ENCODE measurements around the gene SMARCB1. TPM values are rescaled to one million over a fixed set of nuclear protein-coding genes. Genes with fewer than 3 reads are reported as not detected.

SMARCB1 gene
- total RNA-seq, 1 experiment from 2014 or later = 136 TPM

DNA sequence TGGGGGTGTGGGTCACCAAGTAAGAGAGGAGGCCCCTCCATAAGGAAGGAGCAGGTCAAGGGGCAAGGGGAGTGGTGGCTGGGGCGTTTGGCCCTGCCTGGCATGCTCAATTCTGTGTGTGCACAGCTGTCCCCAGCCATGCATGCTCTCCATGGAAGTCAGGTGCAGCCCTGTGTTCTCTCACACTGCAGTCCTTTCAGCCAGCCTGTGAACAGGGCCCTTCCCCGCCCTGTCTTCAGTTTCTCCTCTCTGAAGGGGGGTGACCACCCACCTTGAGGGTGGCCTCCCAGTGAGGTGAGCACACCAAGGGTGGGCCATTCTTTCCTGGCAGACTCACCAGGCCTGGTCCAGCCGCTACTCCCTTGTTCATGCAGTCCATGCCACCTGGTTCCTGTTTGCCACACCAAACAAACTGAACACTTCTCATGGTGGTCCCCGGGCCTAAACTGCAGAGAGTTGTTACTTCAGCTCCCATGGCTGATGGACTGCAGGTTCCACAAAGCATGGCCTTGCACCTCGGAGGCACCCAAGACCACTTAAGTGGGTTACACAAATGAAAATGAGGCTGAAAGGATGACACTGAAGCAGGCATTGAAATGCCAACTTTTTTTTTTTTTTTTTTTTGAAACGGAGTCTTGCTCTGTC lies 17.3 kb upstream of the SMARCB1 start:
- H3K4me1 ChIP-seq (ENCODE audit: insufficient read depth, low read length) = no peaks in the 10 kb centered on the region; the same call in 1 of the 2 replicates
- no peak overlapping the region for H3K23ac ChIP-seq (ENCODE audit: insufficient read length, low read depth, low read length)
- no peak overlapping the region for H4K91ac ChIP-seq (ENCODE audit: insufficient read length, low read depth, low read length)
- H3K9ac ChIP-seq (ENCODE audit: extremely low read depth, insufficient read length, low read length) = no peak overlapping the region
- no peaks in the 10 kb centered on the region for H3K9me3 Mint-ChIP-seq
- no peak overlapping the region for H3K56ac ChIP-seq (ENCODE audit: insufficient read length, low read depth, low read length)
- H2BK20ac ChIP-seq (ENCODE audit: low read depth, low read length, poor library complexity, severe bottlenecking) = no peak overlapping the region
- H4K8ac ChIP-seq (replicated peaks; ENCODE audit: insufficient read length, low read depth, low read length) = no peak overlapping the region
- no peak overlapping the region for H3K14ac ChIP-seq (ENCODE audit: insufficient read depth, low read length)
- H3K27me3 Mint-ChIP-seq (ENCODE audit: low read depth) = peaks cover 56% of the 10 kb centered on the region
- H3K23me2 ChIP-seq (ENCODE audit: insufficient read length, low read depth, low read length, poor library complexity, severe bottlenecking) = peaks cover 14% of the 10 kb centered on the region
- H2BK120ac ChIP-seq (ENCODE audit: low read depth, low read length, poor library complexity, severe bottlenecking) = no peak overlapping the region
- no peak overlapping the region for H3K18ac ChIP-seq (ENCODE audit: insufficient read length, low read depth, low read length)
- WGBS (ENCODE audit: extremely low coverage, insufficient read length, low lambda C conversion rate) = no CpG with 5 or more reads among the region's 6 CpGs
- H2BK15ac ChIP-seq (ENCODE audit: low read depth, low read length) = no peak overlapping the region
- DNase-seq = no peak
- H2BK12ac ChIP-seq (ENCODE audit: insufficient read length, low read depth, low read length) = no peak overlapping the region
- H3K9me3 ChIP-seq (ENCODE audit: control insufficient read depth, low read depth, low read length) = no peaks in the 10 kb centered on the region
- peaks cover 15 to 39% of the 10 kb centered on the region in 2 experiments for H3K4me1 Mint-ChIP-seq
- H4K5ac ChIP-seq (ENCODE audit: insufficient read length, low read depth, low read length) = no peak overlapping the region
- H2AK5ac ChIP-seq (ENCODE audit: insufficient read length, low read length) = no peak overlapping the region
- TF ChIP-seq, protein P1, sequence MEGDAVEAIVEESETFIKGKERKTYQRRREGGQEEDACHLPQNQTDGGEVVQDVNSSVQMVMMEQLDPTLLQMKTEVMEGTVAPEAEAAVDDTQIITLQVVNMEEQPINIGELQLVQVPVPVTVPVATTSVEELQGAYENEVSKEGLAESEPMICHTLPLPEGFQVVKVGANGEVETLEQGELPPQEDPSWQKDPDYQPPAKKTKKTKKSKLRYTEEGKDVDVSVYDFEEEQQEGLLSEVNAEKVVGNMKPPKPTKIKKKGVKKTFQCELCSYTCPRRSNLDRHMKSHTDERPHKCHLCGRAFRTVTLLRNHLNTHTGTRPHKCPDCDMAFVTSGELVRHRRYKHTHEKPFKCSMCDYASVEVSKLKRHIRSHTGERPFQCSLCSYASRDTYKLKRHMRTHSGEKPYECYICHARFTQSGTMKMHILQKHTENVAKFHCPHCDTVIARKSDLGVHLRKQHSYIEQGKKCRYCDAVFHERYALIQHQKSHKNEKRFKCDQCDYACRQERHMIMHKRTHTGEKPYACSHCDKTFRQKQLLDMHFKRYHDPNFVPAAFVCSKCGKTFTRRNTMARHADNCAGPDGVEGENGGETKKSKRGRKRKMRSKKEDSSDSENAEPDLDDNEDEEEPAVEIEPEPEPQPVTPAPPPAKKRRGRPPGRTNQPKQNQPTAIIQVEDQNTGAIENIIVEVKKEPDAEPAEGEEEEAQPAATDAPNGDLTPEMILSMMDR (conservative IDR thresholded peaks at IDR 0.05) = no peak
- no peak overlapping the region; a peak in 1 of 5 replicates for H3K4me3 Mint-ChIP-seq
- no peak overlapping the region for H3K4me2 ChIP-seq (ENCODE audit: insufficient read depth, insufficient read length, low read length)
- no peak overlapping the region for H3K27ac Mint-ChIP-seq
- peaks cover 5 to 10% (median 7%) of the 10 kb centered on the region in 3 experiments; a peak in 4 of 7 replicates for H3K36me3 Mint-ChIP-seq (ENCODE audit: insufficient read depth in 1 of 3, low read depth in 3 of 3)
- H3K27me3 ChIP-seq (ENCODE audit: insufficient read depth, low read length) = peaks cover 15% of the 10 kb centered on the region; the same call in 1 of the 2 replicates
- H3K79me2 ChIP-seq (ENCODE audit: insufficient read depth, low read length) = no peaks in the 10 kb centered on the region
- H3K4ac ChIP-seq (ENCODE audit: low read depth, low read length) = no peak overlapping the region
- no peaks in the 10 kb centered on the region for H3K79me1 ChIP-seq (ENCODE audit: insufficient read depth, low read depth, low read length, poor library complexity, severe bottlenecking)
- H3K27ac ChIP-seq (ENCODE audit: insufficient read length, low read depth, low read length) = no peak overlapping the region
- no peak overlapping the region for H2BK5ac ChIP-seq (ENCODE audit: insufficient read length, low read length)
- H2AFZ ChIP-seq (ENCODE audit: low read length) = no peak overlapping the region
- H3T11ph ChIP-seq (ENCODE audit: low read length) = no peak overlapping the region
- no peaks in the 10 kb centered on the region for H4K20me1 ChIP-seq (ENCODE audit: control insufficient read depth, insufficient read depth, insufficient read length)
